H1 (cell line): ENCODE data around the gene LCNL1. TPM values are rescaled to one million over a fixed set of nuclear protein-coding genes. Genes with fewer than 3 reads are reported as not detected.

Experiments
- CTCF ChIA-PET: fragments of 300-600 bp; sonication (Branson Sonifier 250); formaldehyde crosslinking; loops from one replicate; lab custom pipeline; 2021; ENCODE audit not compliant: partially characterized antibody; lab: Charles Lee
- POLR2A ChIA-PET: fragments of 300-600 bp; sonication (Branson Sonifier 250); formaldehyde crosslinking; loops from one replicate; lab custom pipeline; 2021; ENCODE audit warnings: inconsistent platforms; ENCODE audit not compliant: partially characterized antibody; lab: Charles Lee
- DNase-seq, 2 experiments: peaks; one replicate each; pipeline versions ENCODE4 v3.0.0 to v3.0.0-alpha.2; 2010 to 2022; ENCODE audit warnings: low spot score in 2 of 2, low read depth in 1 of 2, mixed read lengths in 1 of 2
- FAIRE-seq: peaks from 2 replicates; lab custom pipeline; 2011; peaks lifted over from hg19 to GRCh38; lab: Jason Lieb, UNC
- H2AFZ ChIP-seq: 2 replicates; pipeline ENCODE4 v1.8.1; 2012; ENCODE audit warnings: low read length, inconsistent platforms
- H2AK5ac ChIP-seq: 2 replicates; pipeline ENCODE4 v1.6.1; 2013; ENCODE audit warnings: low read depth, low read length
- H2BK120ac ChIP-seq: replicated peaks from 2 replicates; pipeline ENCODE3; 2013; ENCODE audit warnings: low read depth, low read length, inconsistent platforms
- H2BK12ac ChIP-seq: 2 replicates; pipeline ENCODE4 v1.6.1; 2013; ENCODE audit warnings: low read depth, low read length
- H2BK15ac ChIP-seq: 2 replicates; pipeline ENCODE4 v1.6.1; 2013; ENCODE audit warnings: low read length
- H2BK20ac ChIP-seq: 2 replicates; pipeline ENCODE4 v1.6.1; 2013; ENCODE audit warnings: low read length
- H2BK5ac ChIP-seq: 2 replicates; pipeline ENCODE4 v1.6.1; 2013; ENCODE audit warnings: low read depth, low read length
- H3K14ac ChIP-seq: 2 replicates; pipeline ENCODE4 v1.6.1; 2013; ENCODE audit warnings: inconsistent platforms; ENCODE audit not compliant: insufficient read length
- H3K18ac ChIP-seq: 2 replicates; pipeline ENCODE4 v1.6.1; 2013; ENCODE audit warnings: low read length; ENCODE audit errors: extremely low read depth
- H3K23ac ChIP-seq: 2 replicates; pipeline ENCODE4 v1.6.1; 2013; ENCODE audit warnings: inconsistent platforms; ENCODE audit not compliant: insufficient read length
- H3K23me2 ChIP-seq: 2 replicates; pipeline ENCODE4 v1.6.1; 2013; ENCODE audit warnings: low read depth, low read length
- H3K27ac ChIP-seq: 2 replicates; pipeline ENCODE4 v1.6.1; 2011; ENCODE audit warnings: low read depth, low read length, inconsistent platforms
- H3K27me3 ChIP-seq, 4 experiments: replicated peaks in 1 of 4; 1 replicate in 1 of 4; 2 replicates in 3 of 4; pipeline versions ENCODE4 v1.6.1 to v1.8.1; 2011 to 2013; ENCODE audit warnings: low read length in 3 of 4, mild to moderate bottlenecking in 3 of 4, inconsistent platforms in 2 of 4, mixed read lengths in 2 of 4, moderate library complexity in 1 of 4; ENCODE audit not compliant: control insufficient read depth in 3 of 4, insufficient read depth in 3 of 4; ENCODE audit errors: extremely low read depth in 1 of 4
- H3K36me3 ChIP-seq, 4 experiments: 2 replicates each; pipeline versions ENCODE4 v1.6.1 to v1.8.1; 2011 to 2013; ENCODE audit warnings: mild to moderate bottlenecking in 4 of 4, low read length in 3 of 4, moderate library complexity in 2 of 4, control low read depth in 1 of 4, inconsistent platforms in 1 of 4; ENCODE audit not compliant: insufficient read depth in 4 of 4, control insufficient read depth in 2 of 4
- H3K4ac ChIP-seq: replicated peaks from 2 replicates; pipeline ENCODE3; 2013; ENCODE audit warnings: low read length, low read depth, mixed read lengths, inconsistent platforms; ENCODE audit not compliant: insufficient read length
- H3K4me1 ChIP-seq, 4 experiments: replicated peaks in 1 of 4; 1 replicate in 1 of 4; 2 replicates in 3 of 4; pipeline versions ENCODE4 v1.6.1 to v1.8.1; 2011 to 2013; ENCODE audit warnings: low read length in 3 of 4, inconsistent platforms in 2 of 4, mixed read lengths in 1 of 4; ENCODE audit not compliant: insufficient read depth in 4 of 4, control insufficient read depth in 3 of 4
- H3K4me2 ChIP-seq, 2 experiments: 2 replicates each; pipeline versions ENCODE4 v1.6.1 to v1.8.1; 2011 to 2013; ENCODE audit warnings: low read depth in 2 of 2, low read length in 2 of 2, control low read depth in 1 of 2, inconsistent platforms in 1 of 2, mild to moderate bottlenecking in 1 of 2; ENCODE audit not compliant: insufficient read depth in 1 of 2
- H3K4me3 ChIP-seq, 4 experiments: fragments of 200-600, 300-600 bp in 1 of 4; sonication (generic), shearing (Covaris generic), sonication (Bioruptor Twin) in 1 of 4; 2 replicates each; pipeline versions ENCODE4 v1.5.1 to v1.8.1; 2011 to 2016; ENCODE audit warnings: low read length in 4 of 4, low read depth in 3 of 4, control low read depth in 2 of 4, inconsistent platforms in 2 of 4, mild to moderate bottlenecking in 2 of 4, mixed read lengths in 1 of 4, moderate library complexity in 1 of 4; ENCODE audit not compliant: insufficient read depth in 2 of 4; ENCODE audit errors: extremely low read depth in 1 of 4
- H3K56ac ChIP-seq: replicated peaks from 2 replicates; pipeline ENCODE3; 2013; ENCODE audit warnings: low read depth, mild to moderate bottlenecking, mixed read lengths, low read length, inconsistent platforms; ENCODE audit not compliant: insufficient read length
- H3K79me1 ChIP-seq: 2 replicates; pipeline ENCODE4 v1.6.1; 2013; ENCODE audit warnings: low read depth, low read length, control low read depth
- H3K79me2 ChIP-seq, 2 experiments: 2 replicates each; pipeline versions ENCODE4 v1.6.1 to v1.8.1; 2012 to 2013; ENCODE audit warnings: low read length in 2 of 2, mild to moderate bottlenecking in 2 of 2, inconsistent platforms in 1 of 2; ENCODE audit not compliant: insufficient read depth in 2 of 2, control insufficient read depth in 1 of 2
- H3K9ac ChIP-seq, 4 experiments: replicated peaks in 1 of 4; 1 replicate in 1 of 4; 2 replicates in 3 of 4; pipeline versions ENCODE4 v1.6.1 to v1.8.1; 2011 to 2013; ENCODE audit warnings: low read depth in 3 of 4, low read length in 3 of 4, control low read depth in 2 of 4, mild to moderate bottlenecking in 2 of 4, moderate library complexity in 2 of 4, inconsistent platforms in 1 of 4; ENCODE audit errors: extremely low read depth in 1 of 4
- H3K9me3 ChIP-seq, 2 experiments: 2 replicates each; pipeline versions ENCODE4 v1.6.1 to v1.8.1; 2012 to 2013; ENCODE audit warnings: mild to moderate bottlenecking in 2 of 2, moderate library complexity in 2 of 2, control low read depth in 1 of 2, inconsistent platforms in 1 of 2, low read depth in 1 of 2, low read length in 1 of 2, mixed read lengths in 1 of 2; ENCODE audit not compliant: insufficient read depth in 2 of 2
- H4K20me1 ChIP-seq, 2 experiments: replicated peaks in 1 of 2; 2 replicates each; pipeline versions ENCODE3 to v1.8.1; 2011 to 2013; ENCODE audit warnings: inconsistent platforms in 2 of 2, low read length in 2 of 2, mild to moderate bottlenecking in 1 of 2; ENCODE audit not compliant: insufficient read depth in 2 of 2, control insufficient read depth in 1 of 2
- H4K5ac ChIP-seq: 2 replicates; pipeline ENCODE4 v1.6.1; 2013; ENCODE audit warnings: low read length, low read depth, mixed read lengths, inconsistent platforms; ENCODE audit not compliant: insufficient read length
- H4K8ac ChIP-seq: 2 replicates; pipeline ENCODE4 v1.8.0; 2013; ENCODE audit warnings: mild to moderate bottlenecking, moderate library complexity, low read length, inconsistent platforms; ENCODE audit not compliant: insufficient read depth; ENCODE audit errors: extremely low read depth
- H4K91ac ChIP-seq: replicated peaks from 2 replicates; pipeline ENCODE3; 2013; ENCODE audit warnings: low read length, mixed read lengths, inconsistent platforms; ENCODE audit not compliant: insufficient read length
- BACH1 ChIP-seq: IDR thresholded peaks from 2 replicates; pipeline ENCODE4 v1.6.1; 2012; ENCODE audit warnings: low read length, improper control_type of control experiment
- CBX8 ChIP-seq: fragments of 300-800, 300-1000 bp; sonication (generic); IDR thresholded peaks from 2 replicates; pipeline ENCODE4 v1.7.1; 2016; ENCODE audit warnings: low read depth, low read length, borderline replicate concordance
- CHD1 ChIP-seq: IDR thresholded peaks from 2 replicates; pipeline ENCODE4 v1.6.1; 2012; ENCODE audit warnings: low read depth, low read length, improper control_type of control experiment
- E2F6 ChIP-seq: IDR thresholded peaks from 2 replicates; pipeline ENCODE4 v1.6.1; 2012; ENCODE audit warnings: inconsistent platforms
- EZH2 ChIP-seq: fragments of 200-600 bp; sonication (generic); IDR thresholded peaks from 2 replicates; pipeline ENCODE4 v1.7.1; 2012; ENCODE audit warnings: low read depth, mild to moderate bottlenecking, moderate library complexity, low read length, inconsistent platforms; ENCODE audit not compliant: severe bottlenecking
- GTF2F1 ChIP-seq: IDR thresholded peaks from 2 replicates; pipeline ENCODE4 v1.6.1; 2012; ENCODE audit warnings: low read depth, low read length, improper control_type of control experiment, borderline replicate concordance
- MAX ChIP-seq: IDR thresholded peaks from 2 replicates; pipeline ENCODE4 v1.6.1; 2012; ENCODE audit warnings: inconsistent platforms
- RFX5 ChIP-seq: IDR thresholded peaks from 2 replicates; pipeline ENCODE4 v1.6.1; 2011; ENCODE audit warnings: low read depth, low read length, improper control_type of control experiment, borderline replicate concordance
- WGBS, 2 experiments: shearing (Covaris generic) in 1 of 2; methylation state at CpG; one replicate each; pipeline versions ENCODE4 v1.1.6 to v1.1.7; 2013 to 2015; ENCODE audit warnings: low lambda C conversion rate in 2 of 2, mixed read lengths in 2 of 2, inconsistent platforms in 1 of 2, low coverage in 1 of 2, missing lambda C conversion rate in 1 of 2; ENCODE audit not compliant: insufficient replicate concordance in 2 of 2, insufficient coverage in 1 of 2, insufficient read length in 1 of 2; ENCODE audit errors: extremely low coverage in 1 of 2, missing lambda C conversion rate in 1 of 2; 5-methylcytosine and 5-hydroxymethylcytosine counted together
- polyA plus RNA-seq, 7 experiments: library from polyadenylated mRNA; depleted of rRNA in 3 of 7; stranded (reverse) in 5 of 7; unstranded in 2 of 7; fragments of >200 nt in 5 of 7; fragments of 200-250 nt in 2 of 7; gene quantifications; 1 replicate in 5 of 7; 2 replicates in 1 of 7; 4 replicates in 1 of 7; pipeline versions ENCODE4 v1.2.1 to v1.2.3, GENCODE V29; 2011 to 2013; ENCODE audit warnings: missing spikeins in 2 of 7, mixed read lengths in 2 of 7
- total RNA-seq: library from RNA; stranded (reverse); fragmentation: NEBNext Ultra II Directional; extraction: Animal tissue kit (Norgen Biotek cat#: 25700); gene quantifications from 2 replicates; pipeline ENCODE4 v1.2.1, GENCODE V29; 2021

The LCNL1 gene
- total and polyA plus RNA-seq, 2 of the 8 experiments (the other 6 are each of a cell fraction or from before 2014, with no cell fraction given) = 0.11 TPM; not detected in 1

- H3K18ac ChIP-seq = no peak overlapping the region
- H3K23ac ChIP-seq = no peak overlapping the region
- no peak overlapping the region for H2AK5ac ChIP-seq
- peaks cover 0 to 6% of the 10 kb centered on the region in 2 experiments for H4K20me1 ChIP-seq
- H3K27me3 ChIP-seq = no peaks in the 10 kb centered on the region
- H2BK12ac ChIP-seq = no peak overlapping the region
- H2BK15ac ChIP-seq = no peak overlapping the region
- H4K91ac ChIP-seq = no peak overlapping the region
- DNase-seq = no peak
- CTCF ChIA-PET = interaction anchor here (0.9 to 5.2 kb wide), 5 partner anchors 9 to 112 kb away, joined by 3 to 21 read pairs (median 4); partner anchors contain the start of genes C8G and FBXW5
- H3K4ac ChIP-seq = no peak overlapping the region
- no peaks in the 10 kb centered on the region for H3K79me2 ChIP-seq
- H3K9ac ChIP-seq = no peak overlapping the region
- no peak for FAIRE-seq
- H3K4me2 ChIP-seq = no peak overlapping the region
- no peak overlapping the region for H2BK5ac ChIP-seq
- H3K27ac ChIP-seq = no peak overlapping the region
- H3K9me3 ChIP-seq = no peaks in the 10 kb centered on the region
- TF ChIP-seq E2F6 = no peak
- TF ChIP-seq MAX = no peak
- no peak for TF ChIP-seq BACH1
- no peak for TF ChIP-seq GTF2F1
- TF ChIP-seq RFX5 = no peak
- no peak for TF ChIP-seq CBX8
- no peak for TF ChIP-seq EZH2
- TF ChIP-seq CHD1 = no peak
- TF ChIP-seq, all 59 proteins: peak for 0
- Histone ChIP-seq H3K56ac (no peak overlapping the region), H4K5ac (no peak overlapping the region), H3K4me1 (peaks cover 0 to 6% (median 5%) of the 10 kb centered on the region in 4 experiments; a peak in 5 of 7 replicates), H2BK20ac (no peak overlapping the region), H3K14ac (no peak overlapping the region), H3K4me3 (no peak overlapping the region), H3K23me2 (peaks cover 12% of the 10 kb centered on the region; the same call in 1 of the 2 replicates), H4K8ac (no peak overlapping the region), H3K36me3 (no peaks in the 10 kb centered on the region), H3K79me1 (no peaks in the 10 kb centered on the region), H2BK120ac (no peak overlapping the region), H2AFZ (no peak overlapping the region)
- POLR2A ChIA-PET = interaction anchor here (0.6 kb wide), 1 partner anchor 79 kb away, joined by 3 read pairs; no protein-coding TSS in a partner anchor
- WGBS, 2 experiments = 80% methylated on average over 14 of the region's 14 CpGs; no CpG with 5 or more reads in 1 of the 2 experiments
These were observed 27.4 kb upstream of the LCNL1 start for GRCh38 chr9:136955202-136955942.
